Loucy (cell line): Measurements from ENCODE around the gene MYO1E.

Experiments used
- CTCF ChIP-seq: fragments of 200-600 bp; sonication (generic); conservative IDR thresholded peaks from 2 replicates; pipeline ENCODE4 v1.5.1; 2014; ENCODE audit warnings: mild to moderate bottlenecking, antibody characterized with exemption, low read length
- EZH2phosphoT487 ChIP-seq: fragments of 200-600 bp; IDR thresholded peaks from 2 replicates; pipeline ENCODE4 v1.6.1; 2018; ENCODE audit warnings: antibody characterized with exemption, mild to moderate bottlenecking, moderate library complexity, borderline replicate concordance

- TF ChIP-seq CTCF (no peak), EZH2phosphoT487 (no peak)
Measured at GRCh38 chr15:59168536-59168935, 204.1 kb downstream of the MYO1E start.
